Lower leg skin (tissue), 3 donors: ENCODE measurements around the gene GGT5.
"Not testable (repeated sequence)": the region's sequence is repeated elsewhere in the genome, so short reads cannot be mapped to it uniquely, and the experiment has no call there.

Source experiments
- POLR2A ChIP-seq, 2 donors: fragments of 450-650 bp; IDR thresholded peaks; one replicate each; pipeline ENCODE4 v1.6.1; 2016 to 2017; ENCODE audit warnings: antibody characterized with exemption in 2 of 2, mild to moderate bottlenecking in 1 of 2, moderate library complexity in 1 of 2
- TF ChIP-seq, protein P1 (sequence below), 3 donors: fragments of 450-650 bp; IDR thresholded peaks; one replicate each; pipeline ENCODE4 v1.5.1; 2016; ENCODE audit warnings: antibody characterized with exemption in 3 of 3, mild to moderate bottlenecking in 3 of 3, moderate library complexity in 2 of 3

DNA sequence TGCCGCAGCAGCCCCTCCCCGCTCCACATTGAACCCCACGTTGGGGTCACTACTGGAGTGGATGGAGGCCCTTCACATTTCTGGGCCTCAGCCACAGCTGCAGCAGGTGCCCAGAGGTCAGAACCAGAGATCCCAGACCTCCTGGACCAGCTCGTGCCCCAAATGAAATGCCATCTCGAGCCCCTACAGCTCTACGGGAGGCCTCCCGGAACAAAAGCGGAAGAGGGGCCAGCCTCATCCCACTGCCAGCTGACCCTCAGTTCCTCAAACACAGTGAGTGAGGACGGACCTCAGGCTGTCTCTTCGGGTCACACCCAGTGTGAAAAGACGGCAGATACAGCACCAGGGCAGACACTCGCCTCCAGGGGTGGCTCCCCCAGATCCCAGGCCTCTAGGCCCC is 8.2 kb upstream of the GGT5 start:
- TF ChIP-seq, protein P1, sequence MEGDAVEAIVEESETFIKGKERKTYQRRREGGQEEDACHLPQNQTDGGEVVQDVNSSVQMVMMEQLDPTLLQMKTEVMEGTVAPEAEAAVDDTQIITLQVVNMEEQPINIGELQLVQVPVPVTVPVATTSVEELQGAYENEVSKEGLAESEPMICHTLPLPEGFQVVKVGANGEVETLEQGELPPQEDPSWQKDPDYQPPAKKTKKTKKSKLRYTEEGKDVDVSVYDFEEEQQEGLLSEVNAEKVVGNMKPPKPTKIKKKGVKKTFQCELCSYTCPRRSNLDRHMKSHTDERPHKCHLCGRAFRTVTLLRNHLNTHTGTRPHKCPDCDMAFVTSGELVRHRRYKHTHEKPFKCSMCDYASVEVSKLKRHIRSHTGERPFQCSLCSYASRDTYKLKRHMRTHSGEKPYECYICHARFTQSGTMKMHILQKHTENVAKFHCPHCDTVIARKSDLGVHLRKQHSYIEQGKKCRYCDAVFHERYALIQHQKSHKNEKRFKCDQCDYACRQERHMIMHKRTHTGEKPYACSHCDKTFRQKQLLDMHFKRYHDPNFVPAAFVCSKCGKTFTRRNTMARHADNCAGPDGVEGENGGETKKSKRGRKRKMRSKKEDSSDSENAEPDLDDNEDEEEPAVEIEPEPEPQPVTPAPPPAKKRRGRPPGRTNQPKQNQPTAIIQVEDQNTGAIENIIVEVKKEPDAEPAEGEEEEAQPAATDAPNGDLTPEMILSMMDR (IDR thresholded peaks at IDR 0.05), result not testable (repeated sequence)
- TF ChIP-seq POLR2A (IDR thresholded peaks at IDR 0.05), result not testable (repeated sequence)
